K562 (cell line): ENCODE measurements around the gene OR2C1. TPM values are rescaled to one million over a fixed set of nuclear protein-coding genes. Genes with fewer than 3 reads are reported as not detected.

Source experiments
- ATAC-seq: fragments of 200-7000 bp; cut with Tn5 transposase; 3 replicates; pipeline ENCODE4 v1.9.1; 2020; ENCODE audit warnings: moderate library complexity
- BruUV-seq: library from RNA; stranded (reverse); fragments of 400-500 nt; replicated peaks from 2 replicates; lab custom pipeline; 2021; lab: Mats Ljungman, UMichigan
- CTCF ChIA-PET: fragments of 300-600 bp; formaldehyde crosslinking; extraction: SDS; loops from one replicate; lab custom pipeline; 2021; ENCODE audit warnings: low intra/inter-chr PET ratio; lab: Yijun Ruan, JAX
- POLR2A ChIA-PET: fragments of 300-600, 350-650 bp; sonication (Branson Sonifier 250); formaldehyde crosslinking; extraction: SDS; loops from one replicate; lab custom pipeline; 2021; ENCODE audit warnings: antibody characterized with exemption, inconsistent platforms; lab: Yijun Ruan, JAX
- DNase-seq, 4 experiments: peaks; one replicate each; pipeline versions ENCODE4 v3.0.0 to v3.0.0-alpha.2; 2011 to 2018; ENCODE audit warnings: low spot score in 3 of 4, mixed read lengths in 3 of 4; ENCODE audit errors: extremely low read depth in 1 of 4
- FAIRE-seq: peaks from 2 replicates; lab custom pipeline; 2011; peaks lifted over from hg19 to GRCh38; lab: Jason Lieb, UNC
- H2AFZ ChIP-seq: 2 replicates; pipeline ENCODE4 v1.6.0; 2011; ENCODE audit warnings: low read depth, low read length, control low read depth, inconsistent platforms
- H3K27ac ChIP-seq: fragments of 200-600 bp; 3 replicates; pipeline ENCODE4 v1.8.0; 2011; ENCODE audit warnings: low read depth, mild to moderate bottlenecking, control low read depth, inconsistent platforms, low read length, moderate library complexity, mixed read lengths; ENCODE audit errors: extremely low read depth
- H3K27me3 ChIP-seq, 2 experiments: fragments of 300-600 bp in 1 of 2; 2 replicates in 1 of 2; 3 replicates in 1 of 2; pipeline versions ENCODE4 v1.6.0 to v1.8.0; 2011; ENCODE audit warnings: inconsistent platforms in 2 of 2, low read length in 2 of 2, mild to moderate bottlenecking in 1 of 2, mixed read lengths in 1 of 2, moderate library complexity in 1 of 2; ENCODE audit not compliant: control insufficient read depth in 2 of 2, insufficient read depth in 2 of 2
- H3K36me3 ChIP-seq: fragments of 300-600 bp; 3 replicates; pipeline ENCODE4 v1.8.0; 2011; ENCODE audit warnings: mild to moderate bottlenecking, low read length, inconsistent platforms; ENCODE audit not compliant: control insufficient read depth, insufficient read depth
- H3K4me1 ChIP-seq, 2 experiments: fragments of 200-600 bp in 1 of 2; replicated peaks in 1 of 2; 2 replicates in 1 of 2; 3 replicates in 1 of 2; pipeline versions ENCODE4 v1.5.1 to v1.8.0; 2011; ENCODE audit warnings: inconsistent platforms in 2 of 2, low read length in 2 of 2, mild to moderate bottlenecking in 1 of 2, mixed read lengths in 1 of 2, moderate library complexity in 1 of 2; ENCODE audit not compliant: control insufficient read depth in 2 of 2, insufficient read depth in 2 of 2
- H3K4me2 ChIP-seq: 2 replicates; pipeline ENCODE4 v1.6.1; 2011; ENCODE audit warnings: low read length, control low read depth, inconsistent platforms, mixed read lengths; ENCODE audit not compliant: insufficient read depth
- H3K4me3 ChIP-seq: fragments of 200-600 bp; sonication (generic), shearing (Covaris generic); 2 replicates; pipeline ENCODE4 v1.5.1; 2016; ENCODE audit warnings: control low read depth, inconsistent platforms
- H3K79me2 ChIP-seq: fragments of 200-600 bp; 3 replicates; pipeline ENCODE4 v1.8.0; 2011; ENCODE audit warnings: low read length, inconsistent platforms; ENCODE audit not compliant: control insufficient read depth, insufficient read depth
- H3K9ac ChIP-seq, 2 experiments: 2 replicates each; pipeline versions ENCODE4 v1.6.0 to v1.6.1; 2011; ENCODE audit warnings: low read depth in 2 of 2, low read length in 2 of 2, control low read depth in 1 of 2, inconsistent platforms in 1 of 2, mild to moderate bottlenecking in 1 of 2, mixed read lengths in 1 of 2; ENCODE audit not compliant: insufficient read depth in 1 of 2
- H3K9me1 ChIP-seq: one replicate; pipeline ENCODE4 v1.6.0; 2011; ENCODE audit warnings: inconsistent platforms, mild to moderate bottlenecking, low read length, moderate library complexity; ENCODE audit not compliant: control insufficient read depth, insufficient read depth
- H3K9me3 ChIP-seq: replicated peaks from 2 replicates; pipeline ENCODE4 v1.5.1; 2011; ENCODE audit warnings: low read depth, low read length, inconsistent platforms; ENCODE audit not compliant: control insufficient read depth, insufficient read depth
- H4K20me1 ChIP-seq: replicated peaks from 2 replicates; pipeline ENCODE4 v1.6.1; 2011; ENCODE audit warnings: low read length, inconsistent platforms, mixed read lengths; ENCODE audit not compliant: control insufficient read depth, insufficient read depth
- CAMTA2 ChIP-seq: fragments of 250-450 bp; sonication (Bioruptor Pico); conservative IDR thresholded peaks from 2 replicates; pipeline ENCODE4 v1.5.1; 2022
- EP300 ChIP-seq: IDR thresholded peaks from 2 replicates; pipeline ENCODE4 v1.6.1; 2012; ENCODE audit warnings: low read length, improper control_type of control experiment
- HCFC1 ChIP-seq: IDR thresholded peaks from 2 replicates; pipeline ENCODE4 v1.6.1; 2012; ENCODE audit warnings: low read depth, low read length, improper control_type of control experiment
- LEF1 ChIP-seq: fragments of 450-650 bp; IDR thresholded peaks from 2 replicates; pipeline ENCODE4 v1.6.1; 2016; ENCODE audit warnings: mild to moderate bottlenecking
- NR0B1 ChIP-seq: fragments of 450-650 bp; IDR thresholded peaks from one replicate; pipeline ENCODE4 v1.6.1; 2018; ENCODE audit warnings: mild to moderate bottlenecking, moderate library complexity; ENCODE audit not compliant: partially characterized antibody
- POLR2H ChIP-seq: IDR thresholded peaks from 2 replicates; pipeline ENCODE4 v1.6.1; 2016; ENCODE audit warnings: missing genetic modification characterization, low read depth, mild to moderate bottlenecking, control low read depth, missing compliant biosample characterization, moderate library complexity
- RAD21 ChIP-seq, 2 experiments: fragments of 250-450 bp in 1 of 2; fragments of 450-650 bp in 1 of 2; sonication (Bioruptor Pico) in 1 of 2; formaldehyde crosslinking in 1 of 2; IDR thresholded peaks in 1 of 2; conservative IDR thresholded peaks in 1 of 2; 2 replicates each; pipeline versions ENCODE4 v1.4.0 to v1.8.0; 2020 to 2022; ENCODE audit warnings: mild to moderate bottlenecking in 2 of 2, moderate library complexity in 1 of 2
- RBM15 ChIP-seq: fragments of 200-400 bp; formaldehyde crosslinking; IDR thresholded peaks from 2 replicates; pipeline ENCODE4 v1.6.1; 2018; ENCODE audit warnings: mild to moderate bottlenecking, low read length, moderate library complexity; ENCODE audit not compliant: insufficient read depth
- RFX1 ChIP-seq: fragments of 450-650 bp; IDR thresholded peaks from 2 replicates; pipeline ENCODE4 v1.6.1; 2016; ENCODE audit warnings: mild to moderate bottlenecking, moderate library complexity
- STAT5B ChIP-seq: fragments of 250-450 bp; sonication (Bioruptor Pico); IDR thresholded peaks from 2 replicates; pipeline ENCODE4 v1.8.0; 2021; ENCODE audit warnings: mild to moderate bottlenecking, inconsistent platforms
- ZBTB5 ChIP-seq: fragments of 450-650 bp; IDR thresholded peaks from 2 replicates; pipeline ENCODE4 v1.6.1; 2017; ENCODE audit warnings: antibody characterized with exemption
- ZEB2 ChIP-seq: fragments of 450-650 bp; IDR thresholded peaks from 2 replicates; pipeline ENCODE4 v1.6.1; 2016
- ZNF175 ChIP-seq: fragments of 200-800 bp; sonication (Bioruptor generic); IDR thresholded peaks from 2 replicates; pipeline ENCODE4 v1.6.1; 2016; ENCODE audit warnings: low read depth, mild to moderate bottlenecking, missing genetic modification characterization, missing compliant biosample characterization
- ZNF408 ChIP-seq: fragments of 250-450 bp; sonication (Bioruptor Pico); IDR thresholded peaks from 2 replicates; pipeline ENCODE4 v1.4.0; 2020; ENCODE audit warnings: low read depth, mild to moderate bottlenecking, moderate library complexity
- ZNF507 ChIP-seq: conservative IDR thresholded peaks from 2 replicates; pipeline ENCODE4 v1.6.1; 2017; ENCODE audit warnings: missing genetic modification characterization, missing compliant biosample characterization
- ZNF592 ChIP-seq: fragments of 450-650 bp; IDR thresholded peaks from 2 replicates; pipeline ENCODE4 v1.6.1; 2017; ENCODE audit warnings: antibody characterized with exemption, mild to moderate bottlenecking
- in situ Hi-C: fragments of 300-500 bp; cut with MboI; formaldehyde crosslinking; loops from 4 replicates; pipeline ENCODE4 v1.15.0; 2018; ENCODE audit warnings: inconsistent platforms, mixed read lengths
- intact Hi-C: fragments of 100-400 bp; cut with micrococcal nuclease; formaldehyde crosslinking; loops from 2 replicates; pipeline ENCODE4 v1.14.2; 2022
- polyA plus RNA-seq, 8 experiments: library from polyadenylated mRNA; depleted of rRNA in 4 of 8; stranded (reverse) in 5 of 8; unstranded in 3 of 8; fragments of >200 nt; fragmentation: Nextera tagmentation in 2 of 8; fragmentation: Illumina TruSeq in 1 of 8; extraction: Ambion mirVana in 2 of 8; extraction: Trizol in 1 of 8; gene quantifications; 2 replicates each; pipeline versions ENCODE4 v1.2.1 to v1.2.3, GENCODE V29; 2011 to 2014; ENCODE audit warnings: inconsistent platforms in 1 of 8, missing spikeins in 1 of 8
- total RNA-seq, 7 experiments: library from RNA; depleted of rRNA in 6 of 7; stranded (reverse); fragments of >200 nt in 6 of 7; fragmentation: Illumina TruSeq in 2 of 7; extraction: Trizol in 2 of 7; gene quantifications; 2 replicates each; pipeline versions ENCODE4 v1.2.1 to v1.2.3, GENCODE V29; 2011 to 2021; ENCODE audit warnings: low replicate concordance in 1 of 7

Gene OR2C1
- total and polyA plus RNA-seq, 9 of the 15 experiments (the other 6 are each of a cell fraction or from before 2014, with no cell fraction given), result not detected

- TF ChIP-seq RAD21 (CRISPR knock-in tag; conservative IDR thresholded peaks at IDR 0.05 in 1 of 2, IDR thresholded peaks at IDR 0.05 in 1 of 2) (no peak), STAT5B (CRISPR knock-in tag) (no peak), RFX1 (no peak), CAMTA2 (CRISPR knock-in tag) (no peak), LEF1 (no peak)
These were observed 20.0 kb downstream of the OR2C1 start (continued) for GRCh38 chr16:3375680-3376079.

- intact Hi-C loops, result no loop called here
- Histone ChIP-seq H3K27me3 (no peaks in the 10 kb centered on the region; a peak in 3 of 5 replicates), H3K27ac (no peak overlapping the region), H2AFZ (no peak overlapping the region), H4K20me1 (no peaks in the 10 kb centered on the region), H3K36me3 (peaks cover 8% of the 10 kb centered on the region), H3K9ac (no peak overlapping the region), H3K9me3 (peaks cover 22% of the 10 kb centered on the region), H3K4me2 (no peak overlapping the region), H3K79me2 (no peaks in the 10 kb centered on the region), H3K4me3 (no peak overlapping the region), H3K9me1 (no peaks in the 10 kb centered on the region), H3K4me1 (no peaks in the 10 kb centered on the region)
- DNase-seq (no peak), ATAC-seq (no peak), FAIRE-seq (no peak)
- in situ Hi-C loops, result no loop called here
- CTCF ChIA-PET, result no interaction called here
- POLR2A ChIA-PET, result interaction anchor here (0.8 kb wide), 1 partner anchor 12 kb away, joined by 3 read pairs; no protein-coding TSS in a partner anchor
- BruUV-seq, result no TSS peak
- TF ChIP-seq NR0B1 (no peak), ZNF592 (no peak), RBM15 (no peak), HCFC1 (no peak), POLR2H (no peak), ZNF507 (tag) (no peak), ZBTB5 (no peak), ZNF408 (no peak), ZEB2 (no peak), EP300 (no peak), ZNF175 (CRISPR knock-in tag) (no peak)
These were observed 22.2 kb downstream of the OR2C1 start for GRCh38 chr16:3377917-3378316.
